AG08396 (cell line): ENCODE measurements around the gene PHOX2A.
"Not testable (repeated sequence)": the region's sequence is repeated elsewhere in the genome, so short reads cannot be mapped to it uniquely, and the experiment has no call there.

Source experiments
- DNase-seq: peaks from one replicate; pipeline ENCODE4 v3.0.0; 2012; ENCODE audit warnings: low spot score, mixed read lengths

The PHOX2A gene

DNA sequence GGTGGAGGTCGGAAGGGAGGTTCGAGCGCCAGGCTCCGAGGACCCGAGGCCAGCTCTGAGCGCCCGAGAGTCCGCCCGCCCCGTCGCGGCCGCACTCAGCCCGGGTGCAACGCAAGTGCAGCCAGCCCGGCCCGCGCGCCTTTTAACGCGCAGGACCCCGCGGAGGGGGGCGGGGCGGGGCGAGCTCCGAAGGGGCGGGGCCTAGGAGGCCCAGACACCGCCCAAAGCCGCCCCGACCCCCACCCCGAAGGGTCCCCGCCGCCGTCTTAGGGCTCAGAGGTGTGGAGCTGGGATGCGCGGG, at the start of gene PHOX2A:
PHOX2A (minus strand) TSS at position 117 of the 301 bp plus-strand sequence. CDS start 172 bp downstream, outside the sequence.
- peak; percentile 15 for DNase-seq

GRCh38 chr11:72293391-72293790, 49.4 kb upstream of the PHOX2A start:
- DNase-seq: no peak

- no peak for DNase-seq
Observed at GRCh38 chr11:72292106-72292785, 48.3 kb upstream of the PHOX2A start.

- DNase-seq: peak; percentile 32
Observed at GRCh38 chr11:72290741-72291140, 46.8 kb upstream of the PHOX2A start.

DNA sequence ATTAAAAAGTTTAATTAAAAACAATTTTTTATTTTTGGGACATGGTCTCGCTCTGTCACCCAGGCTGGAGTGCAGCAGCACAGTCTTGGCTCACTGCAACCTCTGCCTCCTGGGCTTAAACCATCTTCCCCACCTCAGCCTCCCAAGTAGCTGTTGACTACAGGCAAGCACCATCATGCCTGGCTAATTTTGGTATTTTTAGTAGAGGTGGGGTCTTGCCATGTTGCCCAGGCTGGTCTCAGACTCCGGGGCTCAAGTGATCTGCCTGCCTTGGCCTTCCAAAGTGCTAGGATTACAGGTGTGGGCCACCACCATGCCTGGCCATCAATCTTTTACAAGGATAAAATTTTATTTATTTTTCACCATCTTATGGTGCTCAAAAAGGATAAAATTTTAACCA, 43.3 kb upstream of the PHOX2A start:
- no peak for DNase-seq

DNA sequence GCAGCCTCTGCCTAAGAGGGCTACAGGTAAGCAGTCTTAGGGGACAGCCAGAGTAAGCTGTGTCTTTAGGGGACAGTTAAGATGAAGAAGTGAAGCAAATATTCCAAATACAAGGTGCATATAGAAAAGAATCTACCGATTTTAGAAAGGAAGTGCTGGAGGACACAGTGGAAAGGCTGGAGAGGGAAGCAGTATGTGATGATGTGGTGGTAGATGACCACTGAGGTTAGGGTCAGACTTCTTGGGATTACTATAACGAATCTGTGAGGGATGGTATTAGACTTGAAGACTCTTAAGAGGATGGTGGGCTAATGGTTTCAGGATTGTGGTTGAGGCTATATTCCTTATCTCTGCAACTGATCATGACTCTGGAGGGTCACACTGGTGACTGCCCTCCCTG, 40.0 kb upstream of the PHOX2A start:
- DNase-seq: no peak

DNA sequence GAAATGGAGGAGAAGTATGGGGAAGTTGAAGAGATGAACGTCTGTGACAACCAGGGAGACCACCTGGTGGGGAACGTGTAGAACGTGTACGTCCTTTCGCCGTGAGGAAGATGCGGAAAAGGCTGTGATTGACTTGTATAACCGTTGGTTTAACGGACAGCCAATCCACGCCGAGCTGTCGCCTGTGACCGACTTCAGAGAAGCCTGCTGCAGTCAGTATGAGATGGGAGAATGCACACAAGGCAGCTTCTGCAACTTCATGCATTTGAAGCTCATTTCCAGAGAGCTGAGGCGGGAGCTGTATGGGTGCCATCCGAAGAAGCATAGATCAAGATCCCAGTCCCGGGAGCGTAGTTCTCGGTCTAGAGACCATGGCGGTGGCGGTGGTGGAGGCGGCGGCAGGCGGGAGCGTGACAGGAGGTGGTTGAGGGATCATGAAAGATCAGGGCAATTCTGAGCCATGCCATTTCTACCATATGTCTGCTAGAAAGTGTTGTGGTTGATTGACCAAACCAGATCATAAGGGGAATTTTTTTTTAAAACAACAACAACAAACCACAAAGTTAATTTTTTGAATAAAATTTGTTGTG, 36.8 kb upstream of the PHOX2A start:
- DNase-seq: no peak

GRCh38 chr11:72280037-72280436, 36.1 kb upstream of the PHOX2A start:
- no peak for DNase-seq

- DNase-seq: no peak
Observed at GRCh38 chr11:72278905-72279304, 34.9 kb upstream of the PHOX2A start.

- DNase-seq: no peak
Observed at GRCh38 chr11:72274435-72274834, 30.5 kb upstream of the PHOX2A start.

DNA sequence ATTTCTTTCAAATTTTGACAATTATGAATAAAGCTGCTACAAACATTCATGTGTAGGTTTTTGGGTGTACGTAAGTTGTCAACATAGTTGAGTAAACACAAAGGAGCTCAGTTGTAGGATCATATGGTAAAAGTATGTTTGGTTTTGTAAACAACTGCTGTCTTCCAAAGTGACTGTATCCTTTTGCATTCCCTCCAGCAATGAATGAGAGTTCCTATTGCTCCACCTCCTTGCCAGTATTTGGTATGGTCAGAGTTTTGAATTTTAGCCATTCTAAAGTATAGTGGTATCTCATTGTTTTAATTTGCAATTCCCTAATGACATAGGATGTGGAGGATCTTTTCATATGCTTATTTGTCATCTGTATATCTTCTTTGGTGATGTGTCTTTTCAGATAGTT, 28.0 kb upstream of the PHOX2A start:
- no peak for DNase-seq

DNA sequence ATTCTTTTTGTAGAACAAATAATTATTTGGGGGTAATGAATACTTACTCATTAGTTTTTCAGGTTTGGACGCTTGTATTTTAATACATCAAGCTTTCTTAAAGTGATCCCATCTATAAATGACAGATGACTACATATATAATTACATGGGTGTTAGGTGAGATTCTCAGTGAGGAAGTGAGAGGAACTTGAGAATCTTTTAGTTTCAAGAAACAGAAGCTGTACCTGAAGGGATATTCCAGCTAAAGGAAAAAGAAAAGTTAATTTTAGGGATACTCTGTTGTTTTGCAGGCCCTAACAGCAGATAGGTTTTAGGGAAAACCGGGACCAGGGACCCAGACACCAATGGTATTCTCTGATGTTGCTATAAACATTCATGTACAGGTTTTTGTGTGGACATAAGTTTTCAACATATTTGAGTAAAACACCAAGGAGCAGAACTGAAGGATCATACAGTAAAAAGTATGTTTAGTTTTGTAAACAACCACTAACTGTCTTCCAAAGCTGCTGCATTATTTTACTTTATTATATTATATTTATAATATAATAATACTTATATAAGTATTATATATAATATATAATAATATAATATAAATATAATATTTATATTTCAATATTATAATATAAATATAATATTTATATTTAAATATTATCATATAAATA, 24.1 kb upstream of the PHOX2A start:
- no peak for DNase-seq

DNA sequence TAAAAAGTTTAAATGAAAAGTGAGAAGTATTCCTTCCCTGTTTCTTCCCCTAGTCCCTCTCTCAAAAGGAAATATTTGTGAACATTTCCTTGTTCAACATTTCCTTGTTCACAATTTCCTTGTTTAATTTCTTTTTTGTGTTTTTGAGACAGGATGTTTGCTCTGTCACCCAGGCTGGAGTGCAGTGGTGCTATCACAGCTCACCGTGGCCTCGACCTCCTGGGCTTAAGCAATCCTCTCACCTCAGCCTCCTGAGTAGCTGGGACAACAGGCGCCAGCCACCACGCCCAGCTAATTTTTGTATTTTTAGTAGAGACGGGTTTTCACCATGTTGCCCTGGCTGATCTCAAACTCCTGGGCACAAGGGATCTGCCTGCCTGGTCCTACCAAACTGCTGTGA, 23.0 kb upstream of the PHOX2A start:
- not testable (repeated sequence) for DNase-seq

GRCh38 chr11:72265951-72266350, 22.0 kb upstream of the PHOX2A start:
- DNase-seq: no peak

DNA sequence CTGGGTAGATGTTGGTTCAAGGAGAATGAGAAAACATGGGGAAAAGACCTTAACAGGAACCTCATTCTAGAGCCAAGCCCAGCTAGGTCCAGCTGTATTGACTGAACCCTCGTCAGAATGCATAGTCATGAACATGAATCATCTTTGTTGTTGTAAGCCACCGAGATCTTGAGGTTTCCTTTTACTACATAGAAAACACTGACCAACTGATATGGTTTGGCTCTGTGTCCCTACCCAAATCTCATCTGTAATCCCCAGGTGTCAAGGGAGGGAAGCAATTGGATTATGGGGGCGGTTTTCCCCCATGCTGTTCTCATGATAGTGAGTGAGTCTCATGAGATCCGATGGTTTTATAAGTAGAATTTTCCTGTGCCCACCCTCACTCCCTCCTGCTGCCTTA, 19.4 kb upstream of the PHOX2A start:
- peak; percentile 45 for DNase-seq

- DNase-seq: no peak
Observed at GRCh38 chr11:72260574-72260973, 16.6 kb upstream of the PHOX2A start.

- no peak for DNase-seq
Observed at GRCh38 chr11:72259490-72259889, 15.5 kb upstream of the PHOX2A start.

- no peak for DNase-seq
Observed at GRCh38 chr11:72257570-72257969, 13.6 kb upstream of the PHOX2A start.

GRCh38 chr11:72254299-72254993, 10.5 kb upstream of the PHOX2A start:
- no peak for DNase-seq

GRCh38 chr11:72253392-72253791, 9.4 kb upstream of the PHOX2A start:
- no peak for DNase-seq

DNA sequence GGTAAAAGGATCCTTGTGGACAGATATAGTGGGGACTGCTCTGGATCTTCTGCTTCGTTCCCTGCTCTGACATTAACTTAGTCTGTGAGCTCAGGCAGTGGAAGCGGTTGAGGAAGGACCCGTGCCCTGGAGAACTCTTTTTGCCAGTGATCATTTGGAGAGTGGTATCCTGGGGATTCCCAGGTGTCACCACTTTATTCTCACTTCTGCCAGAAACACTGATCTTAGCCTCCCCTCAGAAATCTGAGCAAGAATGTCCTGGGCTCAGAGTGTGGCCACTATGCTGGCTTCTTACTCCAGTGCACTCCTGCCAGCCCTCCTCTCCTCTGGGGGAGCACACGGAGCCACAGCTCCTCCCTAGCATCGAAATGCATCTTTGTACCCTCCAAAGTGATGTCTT, 7.6 kb upstream of the PHOX2A start:
- no peak for DNase-seq

DNA sequence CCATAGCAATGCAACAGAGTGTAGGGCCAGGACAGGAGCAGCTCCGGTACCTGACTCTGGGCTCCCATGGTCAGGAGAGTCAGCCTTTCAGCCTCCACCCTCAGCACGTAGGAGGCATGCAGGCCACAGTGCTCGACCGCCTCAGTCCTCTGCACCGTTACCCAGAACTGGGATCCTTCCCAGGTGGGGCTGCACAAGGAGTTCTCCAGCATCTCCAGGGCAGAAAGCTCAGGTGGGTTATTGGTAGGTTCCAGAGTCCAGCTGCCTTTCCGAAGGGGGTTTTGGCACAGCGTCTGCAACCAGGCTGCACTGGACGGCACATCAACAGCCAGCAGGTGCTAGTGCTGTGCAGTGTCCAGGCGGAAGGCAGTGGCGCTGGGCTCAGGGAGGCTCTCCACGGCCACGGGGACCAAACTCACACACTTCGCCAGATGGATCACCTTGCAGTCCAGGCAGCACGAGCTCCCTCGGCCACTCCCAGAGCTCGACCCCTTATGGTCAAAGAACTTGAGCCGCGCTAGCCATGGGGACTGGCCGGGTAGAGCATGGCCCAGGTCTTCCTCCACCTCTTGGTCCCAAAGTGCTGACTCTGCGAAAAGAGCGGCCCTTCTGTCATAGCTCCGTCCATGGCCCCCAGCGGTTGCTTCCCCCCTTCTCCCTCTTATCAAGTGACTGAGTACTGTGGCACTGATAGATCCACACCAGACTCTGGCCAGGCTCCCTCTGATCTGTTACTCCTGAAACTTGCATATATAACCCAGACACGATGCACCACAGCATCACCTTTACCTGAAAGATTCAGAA, 6.9 kb upstream of the PHOX2A start:
- no peak for DNase-seq
